ENCODE measurements around the gene METTL1. TPM values are rescaled to one million over a fixed set of nuclear protein-coding genes. Genes with fewer than 3 reads are reported as not detected.

Gene METTL1
- total and polyA plus RNA-seq, 2 experiments from 2014 or later = 18.9 to 39.5 TPM

DNA sequence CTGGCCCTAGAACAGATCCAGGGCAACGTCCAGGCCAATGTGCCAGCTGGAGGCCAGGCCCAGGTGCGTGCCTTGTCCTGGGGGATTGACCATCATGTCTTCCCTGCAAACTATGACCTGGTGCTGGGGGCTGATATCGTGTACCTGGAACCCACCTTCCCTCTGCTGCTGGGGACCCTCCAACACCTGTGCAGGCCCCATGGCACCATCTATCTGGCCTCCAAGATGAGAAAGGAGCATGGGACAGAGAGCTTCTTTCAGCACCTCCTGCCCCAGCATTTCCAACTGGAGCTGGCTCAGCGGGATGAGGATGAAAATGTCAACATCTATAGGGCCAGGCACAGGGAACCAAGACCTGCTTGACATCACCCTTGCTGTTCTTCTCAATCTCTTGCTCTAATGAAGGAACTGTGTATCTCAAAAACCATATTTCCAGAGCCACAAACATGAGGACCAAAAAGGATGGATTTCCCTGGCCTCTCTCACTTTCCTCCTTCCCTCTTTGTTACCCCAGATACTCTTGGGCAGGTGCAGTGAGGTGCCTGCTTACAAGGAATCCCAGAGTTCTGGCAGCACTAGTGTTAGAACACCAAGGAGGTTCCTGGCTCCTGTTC lies 8.5 kb upstream of the METTL1 start (continued):
- TF ChIP-seq, protein P1, sequence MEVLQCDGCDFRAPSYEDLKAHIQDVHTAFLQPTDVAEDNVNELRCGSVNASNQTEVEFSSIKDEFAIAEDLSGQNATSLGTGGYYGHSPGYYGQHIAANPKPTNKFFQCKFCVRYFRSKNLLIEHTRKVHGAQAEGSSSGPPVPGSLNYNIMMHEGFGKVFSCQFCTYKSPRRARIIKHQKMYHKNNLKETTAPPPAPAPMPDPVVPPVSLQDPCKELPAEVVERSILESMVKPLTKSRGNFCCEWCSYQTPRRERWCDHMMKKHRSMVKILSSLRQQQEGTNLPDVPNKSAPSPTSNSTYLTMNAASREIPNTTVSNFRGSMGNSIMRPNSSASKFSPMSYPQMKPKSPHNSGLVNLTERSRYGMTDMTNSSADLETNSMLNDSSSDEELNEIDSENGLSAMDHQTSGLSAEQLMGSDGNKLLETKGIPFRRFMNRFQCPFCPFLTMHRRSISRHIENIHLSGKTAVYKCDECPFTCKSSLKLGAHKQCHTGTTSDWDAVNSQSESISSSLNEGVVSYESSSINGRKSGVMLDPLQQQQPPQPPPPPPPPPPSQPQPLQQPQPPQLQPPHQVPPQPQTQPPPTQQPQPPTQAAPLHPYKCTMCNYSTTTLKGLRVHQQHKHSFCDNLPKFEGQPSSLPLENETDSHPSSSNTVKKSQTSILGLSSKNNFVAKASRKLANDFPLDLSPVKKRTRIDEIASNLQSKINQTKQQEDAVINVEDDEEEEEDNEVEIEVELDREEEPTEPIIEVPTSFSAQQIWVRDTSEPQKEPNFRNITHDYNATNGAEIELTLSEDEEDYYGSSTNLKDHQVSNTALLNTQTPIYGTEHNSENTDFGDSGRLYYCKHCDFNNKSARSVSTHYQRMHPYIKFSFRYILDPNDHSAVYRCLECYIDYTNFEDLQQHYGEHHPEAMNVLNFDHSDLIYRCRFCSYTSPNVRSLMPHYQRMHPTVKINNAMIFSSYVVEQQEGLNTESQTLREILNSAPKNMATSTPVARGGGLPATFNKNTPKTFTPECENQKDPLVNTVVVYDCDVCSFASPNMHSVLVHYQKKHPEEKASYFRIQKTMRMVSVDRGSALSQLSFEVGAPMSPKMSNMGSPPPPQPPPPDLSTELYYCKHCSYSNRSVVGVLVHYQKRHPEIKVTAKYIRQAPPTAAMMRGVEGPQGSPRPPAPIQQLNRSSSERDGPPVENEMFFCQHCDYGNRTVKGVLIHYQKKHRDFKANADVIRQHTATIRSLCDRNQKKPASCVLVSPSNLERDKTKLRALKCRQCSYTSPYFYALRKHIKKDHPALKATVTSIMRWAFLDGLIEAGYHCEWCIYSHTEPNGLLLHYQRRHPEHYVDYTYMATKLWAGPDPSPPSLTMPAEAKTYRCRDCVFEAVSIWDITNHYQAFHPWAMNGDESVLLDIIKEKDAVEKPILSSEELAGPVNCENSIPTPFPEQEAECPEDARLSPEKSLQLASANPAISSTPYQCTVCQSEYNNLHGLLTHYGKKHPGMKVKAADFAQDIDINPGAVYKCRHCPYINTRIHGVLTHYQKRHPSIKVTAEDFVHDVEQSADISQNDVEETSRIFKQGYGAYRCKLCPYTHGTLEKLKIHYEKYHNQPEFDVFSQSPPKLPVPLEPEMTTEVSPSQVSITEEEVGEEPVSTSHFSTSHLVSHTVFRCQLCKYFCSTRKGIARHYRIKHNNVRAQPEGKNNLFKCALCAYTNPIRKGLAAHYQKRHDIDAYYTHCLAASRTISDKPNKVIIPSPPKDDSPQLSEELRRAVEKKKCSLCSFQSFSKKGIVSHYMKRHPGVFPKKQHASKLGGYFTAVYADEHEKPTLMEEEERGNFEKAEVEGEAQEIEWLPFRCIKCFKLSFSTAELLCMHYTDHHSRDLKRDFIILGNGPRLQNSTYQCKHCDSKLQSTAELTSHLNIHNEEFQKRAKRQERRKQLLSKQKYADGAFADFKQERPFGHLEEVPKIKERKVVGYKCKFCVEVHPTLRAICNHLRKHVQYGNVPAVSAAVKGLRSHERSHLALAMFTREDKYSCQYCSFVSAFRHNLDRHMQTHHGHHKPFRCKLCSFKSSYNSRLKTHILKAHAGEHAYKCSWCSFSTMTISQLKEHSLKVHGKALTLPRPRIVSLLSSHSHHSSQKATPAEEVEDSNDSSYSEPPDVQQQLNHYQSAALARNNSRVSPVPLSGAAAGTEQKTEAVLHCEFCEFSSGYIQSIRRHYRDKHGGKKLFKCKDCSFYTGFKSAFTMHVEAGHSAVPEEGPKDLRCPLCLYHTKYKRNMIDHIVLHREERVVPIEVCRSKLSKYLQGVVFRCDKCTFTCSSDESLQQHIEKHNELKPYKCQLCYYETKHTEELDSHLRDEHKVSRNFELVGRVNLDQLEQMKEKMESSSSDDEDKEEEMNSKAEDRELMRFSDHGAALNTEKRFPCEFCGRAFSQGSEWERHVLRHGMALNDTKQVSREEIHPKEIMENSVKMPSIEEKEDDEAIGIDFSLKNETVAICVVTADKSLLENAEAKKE (CRISPR knock-in tag; IDR thresholded peaks at IDR 0.05) = no peak
- TF ChIP-seq NANOG (IDR thresholded peaks at IDR 0.05; ENCODE audit: borderline replicate concordance) (no peak), ZNF331 (CRISPR knock-in tag; IDR thresholded peaks at IDR 0.05; ENCODE audit: low read depth) (no peak), POLR2AphosphoS5 (IDR thresholded peaks at IDR 0.05; ENCODE audit: low read depth) (no peak), CTCF (conservative IDR thresholded peaks at IDR 0.05; ENCODE audit: low read depth in 2 of 2) (no peak), EZH2 (IDR thresholded peaks at IDR 0.05; ENCODE audit: low read depth, unreplicated experiment) (no peak)

DNA sequence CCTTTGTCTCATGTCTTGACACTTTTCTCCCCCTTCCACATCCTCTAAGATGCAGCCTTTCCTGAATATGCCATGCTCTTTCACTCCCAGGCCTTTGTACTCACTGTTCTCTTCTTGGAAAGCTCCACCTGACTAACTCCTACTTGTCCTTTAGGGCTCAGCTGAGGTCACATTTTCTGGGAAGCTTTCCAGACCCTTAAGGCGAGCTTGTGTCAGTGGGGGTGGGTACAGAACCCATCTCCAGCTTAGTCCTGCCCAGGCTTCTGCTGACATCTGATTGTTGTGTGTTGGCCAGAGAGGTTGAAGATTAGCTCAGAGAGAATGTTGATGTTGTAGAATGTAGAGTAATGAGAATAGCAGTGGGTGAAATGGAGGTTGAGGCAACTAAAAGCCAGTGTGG lies 7.8 kb upstream of the METTL1 start:
- no peak overlapping the region for H3K27ac Mint-ChIP-seq
- Histone ChIP-seq H3K27ac (ENCODE audit: low read depth) (no peak overlapping the region), H3K4me3 (no peak overlapping the region), H3K36me3 (ENCODE audit: insufficient read depth) (no peaks in the 10 kb centered on the region), H3K4me1 (ENCODE audit: insufficient read depth) (peaks cover 5% of the 10 kb centered on the region; the same call in 1 of the 2 replicates), H4K20me1 (replicated peaks; ENCODE audit: insufficient read depth) (no peaks in the 10 kb centered on the region), H3F3A (replicated peaks; ENCODE audit: low read depth) (no peaks in the 10 kb centered on the region), H2AFZ (no peak overlapping the region), H3K9me2 (ENCODE audit: insufficient read depth) (no peaks in the 10 kb centered on the region), H3K27me3 (ENCODE audit: insufficient read depth) (no peaks in the 10 kb centered on the region), H3K79me2 (replicated peaks; ENCODE audit: insufficient read depth) (peaks cover 18% of the 10 kb centered on the region), H3K4me2 (no peak overlapping the region)
- H3K4me1 Mint-ChIP-seq = peaks cover 4% of the 10 kb centered on the region; the same call in 1 of the 3 replicates
- H3K36me3 Mint-ChIP-seq (ENCODE audit: low read depth) = peaks cover 11% of the 10 kb centered on the region; the same call in 1 of the 3 replicates
- peaks cover 2% of the 10 kb centered on the region for H3K27me3 Mint-ChIP-seq (ENCODE audit: insufficient read depth, low read depth, poor library complexity)
- ATAC-seq (no peak), DNase-seq (ENCODE audit: low spot score) (no peak)
- H3K9me3 Mint-ChIP-seq = no peaks in the 10 kb centered on the region
- H3K4me3 Mint-ChIP-seq = no peak overlapping the region
- TF ChIP-seq JUNB (IDR thresholded peaks at IDR 0.05; ENCODE audit: unreplicated experiment) (no peak), CREB1 (CRISPR knock-in tag; IDR thresholded peaks at IDR 0.05; ENCODE audit: low read depth) (no peak)
- TF ChIP-seq, protein P1 (CRISPR knock-in tag; IDR thresholded peaks at IDR 0.05) = no peak
